Uterus (tissue), 2 donors: Measurements from ENCODE around the gene RBP4.

Experiments
- POLR2A ChIP-seq, 2 donors: fragments of 450-650 bp; IDR thresholded peaks; one replicate each; pipeline ENCODE4 v1.6.1; 2016; ENCODE audit warnings: antibody characterized with exemption in 2 of 2, mild to moderate bottlenecking in 1 of 2, moderate library complexity in 1 of 2
- TF ChIP-seq, protein P1 (sequence below), 4 experiments: fragments of 200-600 bp in 2 of 4; fragments of 450-650 bp in 2 of 4; sonication (generic) in 2 of 4; IDR thresholded peaks; one replicate each; pipeline ENCODE4 v1.5.1; 2016 to 2019; ENCODE audit warnings: antibody characterized with exemption in 4 of 4, mild to moderate bottlenecking in 2 of 4, moderate library complexity in 1 of 4

DNA sequence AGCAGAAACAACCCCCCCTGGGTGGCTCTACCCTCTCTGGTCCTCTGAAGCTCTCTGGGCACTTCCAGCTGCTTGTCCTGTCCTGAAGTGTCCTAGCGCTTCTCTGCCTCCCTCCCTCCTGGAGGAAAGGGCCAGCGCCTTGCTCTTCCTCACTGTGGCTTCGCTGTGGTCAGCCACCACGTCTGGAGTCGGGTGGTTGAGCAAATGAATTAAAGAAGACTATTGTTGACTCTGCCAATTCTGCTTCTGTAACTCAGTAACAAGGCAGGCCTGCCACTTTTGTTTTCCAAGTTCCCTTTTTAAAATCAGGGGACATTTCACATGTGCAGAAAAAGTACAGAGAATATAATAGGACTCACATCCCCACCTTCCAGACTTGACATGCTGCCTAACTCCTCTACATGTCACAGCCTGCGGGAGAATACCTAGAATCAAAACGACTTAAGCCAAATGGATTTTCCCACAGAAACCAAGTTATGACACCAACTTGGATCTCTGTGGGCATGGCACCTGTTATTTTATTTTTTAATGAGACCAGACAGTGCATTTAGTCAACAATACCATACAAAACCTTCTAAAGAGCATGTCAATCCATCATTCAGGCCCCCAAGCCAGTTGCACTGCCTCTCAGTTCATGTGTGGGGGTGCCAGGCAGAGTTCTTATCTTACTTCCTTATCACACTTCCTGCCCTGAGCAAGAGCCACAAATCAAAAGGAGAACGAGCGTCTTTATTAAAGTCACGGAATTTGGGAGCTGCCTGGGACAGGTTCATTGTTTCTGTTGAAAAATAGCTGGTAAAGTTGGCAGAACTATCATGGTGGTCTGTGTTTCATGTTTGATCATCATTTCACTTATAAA is 27.8 kb downstream of the RBP4 start:
- TF ChIP-seq, protein P1, sequence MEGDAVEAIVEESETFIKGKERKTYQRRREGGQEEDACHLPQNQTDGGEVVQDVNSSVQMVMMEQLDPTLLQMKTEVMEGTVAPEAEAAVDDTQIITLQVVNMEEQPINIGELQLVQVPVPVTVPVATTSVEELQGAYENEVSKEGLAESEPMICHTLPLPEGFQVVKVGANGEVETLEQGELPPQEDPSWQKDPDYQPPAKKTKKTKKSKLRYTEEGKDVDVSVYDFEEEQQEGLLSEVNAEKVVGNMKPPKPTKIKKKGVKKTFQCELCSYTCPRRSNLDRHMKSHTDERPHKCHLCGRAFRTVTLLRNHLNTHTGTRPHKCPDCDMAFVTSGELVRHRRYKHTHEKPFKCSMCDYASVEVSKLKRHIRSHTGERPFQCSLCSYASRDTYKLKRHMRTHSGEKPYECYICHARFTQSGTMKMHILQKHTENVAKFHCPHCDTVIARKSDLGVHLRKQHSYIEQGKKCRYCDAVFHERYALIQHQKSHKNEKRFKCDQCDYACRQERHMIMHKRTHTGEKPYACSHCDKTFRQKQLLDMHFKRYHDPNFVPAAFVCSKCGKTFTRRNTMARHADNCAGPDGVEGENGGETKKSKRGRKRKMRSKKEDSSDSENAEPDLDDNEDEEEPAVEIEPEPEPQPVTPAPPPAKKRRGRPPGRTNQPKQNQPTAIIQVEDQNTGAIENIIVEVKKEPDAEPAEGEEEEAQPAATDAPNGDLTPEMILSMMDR (IDR thresholded peaks at IDR 0.05): no peak
- TF ChIP-seq POLR2A (IDR thresholded peaks at IDR 0.05): no peak
